ENCODE data around the gene PIP4K2A.

Gene PIP4K2A

GRCh38 chr10:22615101-22615500, 99.3 kb downstream of the PIP4K2A start:
- Histone ChIP-seq H3K4me2 (ENCODE audit: low read length) (peak overlapping the region; percentile 78), H3K4me3 (ENCODE audit: low read length) (peak overlapping the region; percentile 78), H3K4me1 (ENCODE audit: low read length) (peaks cover 36% of the 10 kb centered on the region), H3K36me3 (replicated peaks; ENCODE audit: low read depth, low read length) (no peaks in the 10 kb centered on the region), H3K27ac (ENCODE audit: low read length) (no peak overlapping the region), H4K20me1 (ENCODE audit: insufficient read depth, low read length) (no peaks in the 10 kb centered on the region), H3K9me3 (ENCODE audit: insufficient read depth, low read length) (no peaks in the 10 kb centered on the region), H3K9ac (ENCODE audit: low read length) (peak overlapping the region; percentile 55; the same call in 1 of the 2 replicates), H2AFZ (ENCODE audit: low read depth, low read length) (no peak overlapping the region), H3K79me2 (ENCODE audit: low read length) (peaks cover 46% of the 10 kb centered on the region), H3K27me3 (ENCODE audit: low read depth, low read length) (no peaks in the 10 kb centered on the region)
- TF ChIP-seq EZH2phosphoT487 (IDR thresholded peaks at IDR 0.05; ENCODE audit: low read depth) (no peak), CTCF (IDR thresholded peaks at IDR 0.05; ENCODE audit: low read depth, low read length) (no peak)

GRCh38 chr10:22613011-22613410, 101.4 kb downstream of the PIP4K2A start:
- H3K36me3 ChIP-seq (replicated peaks; ENCODE audit: low read depth, low read length) = peaks cover 7% of the 10 kb centered on the region
- H3K4me3 ChIP-seq (ENCODE audit: low read length) = no peak overlapping the region
- no peak overlapping the region for H2AFZ ChIP-seq (ENCODE audit: low read depth, low read length)
- peaks cover 38% of the 10 kb centered on the region for H3K79me2 ChIP-seq (ENCODE audit: low read length)
- peaks cover 32% of the 10 kb centered on the region for H3K4me1 ChIP-seq (ENCODE audit: low read length)
- no peaks in the 10 kb centered on the region for H3K9me3 ChIP-seq (ENCODE audit: insufficient read depth, low read length)
- H3K9ac ChIP-seq (ENCODE audit: low read length) = no peak overlapping the region
- H4K20me1 ChIP-seq (ENCODE audit: insufficient read depth, low read length) = no peaks in the 10 kb centered on the region
- no peaks in the 10 kb centered on the region for H3K27me3 ChIP-seq (ENCODE audit: low read depth, low read length)
- no peak overlapping the region for H3K4me2 ChIP-seq (ENCODE audit: low read length)
- TF ChIP-seq CTCF (IDR thresholded peaks at IDR 0.05; ENCODE audit: low read depth, low read length) = no peak
- TF ChIP-seq EZH2phosphoT487 (IDR thresholded peaks at IDR 0.05; ENCODE audit: low read depth) = no peak
- no peak overlapping the region for H3K27ac ChIP-seq (ENCODE audit: low read length)

DNA sequence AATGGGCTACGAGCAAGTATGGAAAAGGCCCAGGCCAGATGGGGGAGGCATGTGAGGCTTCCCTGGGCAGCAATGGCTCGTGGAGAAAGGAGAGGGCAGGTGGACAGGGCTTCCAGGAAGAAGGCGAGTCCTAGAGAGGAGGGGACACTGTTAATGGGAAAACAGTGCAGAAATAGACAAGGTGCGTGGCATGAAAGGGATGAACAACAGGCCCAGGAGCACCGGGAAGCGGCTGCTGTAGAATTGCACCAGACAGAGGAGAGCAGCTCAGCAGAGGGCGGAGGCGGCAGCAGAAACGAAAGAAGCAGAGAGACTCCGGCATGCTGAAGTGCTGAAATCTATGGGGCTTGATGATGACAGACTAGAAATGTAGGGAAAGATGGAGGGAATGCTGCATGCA, 102.1 kb downstream of the PIP4K2A start:
- Histone ChIP-seq H3K4me1 (ENCODE audit: low read length) (peaks cover 25% of the 10 kb centered on the region), H3K36me3 (replicated peaks; ENCODE audit: low read depth, low read length) (peaks cover 8% of the 10 kb centered on the region), H3K9ac (ENCODE audit: low read length) (no peak overlapping the region), H3K4me2 (ENCODE audit: low read length) (no peak overlapping the region), H3K27ac (ENCODE audit: low read length) (no peak overlapping the region), H3K79me2 (ENCODE audit: low read length) (peaks cover 38% of the 10 kb centered on the region), H2AFZ (ENCODE audit: low read depth, low read length) (no peak overlapping the region), H3K9me3 (ENCODE audit: insufficient read depth, low read length) (no peaks in the 10 kb centered on the region), H3K27me3 (ENCODE audit: low read depth, low read length) (no peaks in the 10 kb centered on the region), H3K4me3 (ENCODE audit: low read length) (no peak overlapping the region), H4K20me1 (ENCODE audit: insufficient read depth, low read length) (no peaks in the 10 kb centered on the region)
- TF ChIP-seq EZH2phosphoT487 (IDR thresholded peaks at IDR 0.05; ENCODE audit: low read depth) (no peak), CTCF (IDR thresholded peaks at IDR 0.05; ENCODE audit: low read depth, low read length) (no peak)

DNA sequence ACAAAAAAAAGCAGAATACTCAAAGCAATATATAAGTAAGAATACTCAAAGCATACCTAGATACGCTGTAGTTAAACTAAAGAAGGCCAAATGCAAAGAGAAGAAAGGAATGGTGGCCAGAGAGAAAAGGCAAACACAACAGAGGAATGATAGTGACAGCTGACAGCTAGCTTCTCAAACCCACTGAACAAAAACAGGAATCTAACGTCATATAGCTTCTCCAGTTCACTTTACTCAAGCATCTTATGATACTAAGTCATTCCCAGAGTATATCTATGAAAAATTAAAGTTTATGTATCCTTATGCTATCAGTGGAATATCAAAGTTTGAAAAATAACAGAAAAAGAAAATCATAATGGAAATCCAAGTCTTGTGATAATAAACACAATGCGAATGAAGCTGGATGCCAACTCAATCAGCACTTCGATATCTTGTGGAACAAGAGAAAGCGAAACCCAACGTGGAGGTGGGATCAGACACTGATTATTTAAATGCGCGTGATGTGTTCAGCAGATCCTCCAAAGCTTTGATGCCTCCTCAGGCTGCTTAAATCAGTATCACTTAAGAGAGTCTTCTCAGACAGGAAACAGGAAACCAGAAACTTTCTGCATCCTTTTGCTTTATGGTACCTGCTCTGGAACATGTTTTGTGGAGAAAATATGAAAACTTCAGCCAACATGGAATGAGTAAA, 102.8 kb downstream of the PIP4K2A start:
- H3K79me2 ChIP-seq (ENCODE audit: low read length) = peaks cover 33% of the 10 kb centered on the region
- H3K27ac ChIP-seq (ENCODE audit: low read length) = no peak overlapping the region
- H3K9ac ChIP-seq (ENCODE audit: low read length) = no peak overlapping the region
- H3K9me3 ChIP-seq (ENCODE audit: insufficient read depth, low read length) = no peaks in the 10 kb centered on the region
- no peak overlapping the region for H2AFZ ChIP-seq (ENCODE audit: low read depth, low read length)
- H3K36me3 ChIP-seq (replicated peaks; ENCODE audit: low read depth, low read length) = peaks cover 11% of the 10 kb centered on the region
- no peak for TF ChIP-seq EZH2phosphoT487 (IDR thresholded peaks at IDR 0.05; ENCODE audit: low read depth)
- TF ChIP-seq CTCF (IDR thresholded peaks at IDR 0.05; ENCODE audit: low read depth, low read length) = no peak
- H3K4me3 ChIP-seq (ENCODE audit: low read length) = no peak overlapping the region
- no peaks in the 10 kb centered on the region for H3K27me3 ChIP-seq (ENCODE audit: low read depth, low read length)
- peaks cover 17% of the 10 kb centered on the region for H3K4me1 ChIP-seq (ENCODE audit: low read length)
- no peak overlapping the region for H3K4me2 ChIP-seq (ENCODE audit: low read length)
- no peaks in the 10 kb centered on the region for H4K20me1 ChIP-seq (ENCODE audit: insufficient read depth, low read length)
